SK-N-MC (cell line): ENCODE results near the gene DGKE.

Experiments used
- DNase-seq: peaks from one replicate; pipeline ENCODE4 v3.0.0-alpha.2; 2011; ENCODE audit warnings: low read depth, low spot score
- H3K27ac ChIP-seq: fragments of 200-600 bp; sonication (generic); 2 replicates; pipeline ENCODE4 v1.5.1; 2016; ENCODE audit warnings: mixed run types
- H3K36me3 ChIP-seq: fragments of 200-600 bp; sonication (generic); 2 replicates; pipeline ENCODE4 v1.6.1; 2017; ENCODE audit warnings: antibody characterized with exemption, low read length, mixed read lengths; ENCODE audit not compliant: insufficient read depth
- H3K4me3 ChIP-seq: fragments of 200-600 bp; sonication (generic); 2 replicates; pipeline ENCODE4 v1.5.1; 2016
- H3K9ac ChIP-seq: fragments of 200-600 bp; sonication (generic); 2 replicates; pipeline ENCODE4 v1.8.0; 2017; ENCODE audit warnings: mixed run types, mixed read lengths; ENCODE audit not compliant: insufficient read length
- H3K9me3 ChIP-seq: fragments of 200-600 bp; sonication (generic); 2 replicates; pipeline ENCODE4 v1.6.1; 2017; ENCODE audit warnings: low read depth, mild to moderate bottlenecking, antibody characterized with exemption, low read length, moderate library complexity, mixed read lengths
- EZH2 ChIP-seq: fragments of 200-600 bp; sonication (generic); IDR thresholded peaks from one replicate; pipeline ENCODE4 v1.6.1; 2017; ENCODE audit warnings: antibody characterized with exemption
- FOXP2 ChIP-seq: optimal IDR thresholded peaks from 2 replicates; pipeline ENCODE3; 2011; ENCODE audit warnings: mild to moderate bottlenecking, moderate library complexity; ENCODE audit not compliant: insufficient read depth; ENCODE audit errors: extremely low read length, control extremely low read depth
- POLR2AphosphoS5 ChIP-seq: IDR thresholded peaks from 2 replicates; pipeline ENCODE4 v1.6.1; 2012; ENCODE audit warnings: mild to moderate bottlenecking, low read depth, low read length, borderline replicate concordance

The DGKE gene

DNA sequence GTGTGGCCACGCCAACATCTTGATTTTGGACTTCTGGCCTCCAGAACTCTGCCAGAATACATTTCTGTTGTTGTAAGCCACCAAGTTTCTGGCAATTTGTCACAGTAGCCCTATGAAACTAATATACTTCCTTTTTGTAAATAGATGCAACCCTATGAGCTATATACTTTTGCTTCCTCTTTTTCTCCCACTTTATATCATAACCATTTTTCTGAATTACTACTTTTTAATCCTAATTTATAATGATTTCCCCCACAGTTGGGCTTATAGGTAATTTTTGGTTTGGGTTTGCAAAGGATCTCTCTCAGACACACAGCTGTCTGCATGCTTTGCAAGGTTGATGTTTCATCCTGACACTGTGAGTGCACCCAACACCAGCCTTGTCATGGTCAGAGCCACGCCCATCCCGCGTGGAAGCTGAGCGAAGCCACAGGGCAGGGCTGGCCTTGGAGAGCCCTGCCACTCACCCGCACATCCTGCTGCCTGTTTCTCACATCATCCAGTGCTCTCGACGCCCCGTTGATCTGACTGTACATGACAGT lies 74.1 kb downstream of the DGKE start:
- DNase-seq, result no peak
- Histone ChIP-seq H3K36me3 (peaks cover 45% of the 10 kb centered on the region), H3K27ac (no peak overlapping the region), H3K4me3 (no peak overlapping the region), H3K9me3 (no peaks in the 10 kb centered on the region), H3K9ac (no peak overlapping the region)
- no peak for TF ChIP-seq POLR2AphosphoS5
- TF ChIP-seq FOXP2, result no peak
- no peak for TF ChIP-seq EZH2

- TF ChIP-seq FOXP2, result no peak
- Histone ChIP-seq H3K9me3 (no peaks in the 10 kb centered on the region), H3K36me3 (peaks cover 27% of the 10 kb centered on the region; the same call in 1 of the 2 replicates), H3K9ac (no peak overlapping the region), H3K4me3 (no peak overlapping the region), H3K27ac (no peak overlapping the region)
- no peak for DNase-seq
Observed at GRCh38 chr17:56909742-56910508, 76.0 kb downstream of the DGKE start.

DNA sequence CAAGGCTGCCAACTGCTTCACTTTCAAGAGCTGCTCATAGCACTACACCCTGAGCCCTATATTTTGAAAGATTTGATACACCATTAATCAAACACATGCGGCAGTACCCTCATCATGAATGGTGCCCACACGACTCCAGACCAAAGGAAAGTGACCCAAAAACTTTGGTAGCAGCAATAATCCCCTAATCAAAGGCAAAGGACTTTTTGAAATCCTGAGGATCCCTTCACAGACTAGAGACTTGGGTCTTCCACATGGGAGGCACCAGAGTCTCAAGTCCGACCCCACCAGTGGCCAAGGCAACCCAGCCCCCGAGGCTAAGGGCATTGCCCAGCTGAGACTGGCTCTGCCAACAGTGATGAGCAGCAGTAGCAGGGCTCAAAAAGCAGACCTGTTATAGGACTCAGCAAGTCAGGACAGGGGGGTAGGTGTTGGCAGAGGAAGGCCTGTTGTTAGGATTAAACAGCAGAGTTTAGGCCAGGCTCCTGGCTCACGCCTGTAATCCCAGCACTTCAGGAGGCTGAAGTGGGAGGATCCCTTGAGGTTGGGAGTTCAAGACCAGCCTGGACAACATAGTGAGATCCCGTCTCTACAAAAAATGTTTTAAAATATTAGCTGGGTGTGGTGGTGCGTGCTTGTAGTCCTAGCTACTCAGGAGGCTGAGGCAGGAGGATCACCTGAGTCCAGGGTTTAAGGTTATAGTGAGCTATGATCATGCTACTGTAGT lies 76.7 kb downstream of the DGKE start:
- Histone ChIP-seq H3K4me3 (no peak overlapping the region), H3K9ac (no peak overlapping the region), H3K9me3 (no peaks in the 10 kb centered on the region), H3K36me3 (peaks cover 26% of the 10 kb centered on the region; the same call in 1 of the 2 replicates), H3K27ac (no peak overlapping the region)
- TF ChIP-seq POLR2AphosphoS5 (no peak), FOXP2 (no peak), EZH2 (no peak)
- no peak for DNase-seq

DNA sequence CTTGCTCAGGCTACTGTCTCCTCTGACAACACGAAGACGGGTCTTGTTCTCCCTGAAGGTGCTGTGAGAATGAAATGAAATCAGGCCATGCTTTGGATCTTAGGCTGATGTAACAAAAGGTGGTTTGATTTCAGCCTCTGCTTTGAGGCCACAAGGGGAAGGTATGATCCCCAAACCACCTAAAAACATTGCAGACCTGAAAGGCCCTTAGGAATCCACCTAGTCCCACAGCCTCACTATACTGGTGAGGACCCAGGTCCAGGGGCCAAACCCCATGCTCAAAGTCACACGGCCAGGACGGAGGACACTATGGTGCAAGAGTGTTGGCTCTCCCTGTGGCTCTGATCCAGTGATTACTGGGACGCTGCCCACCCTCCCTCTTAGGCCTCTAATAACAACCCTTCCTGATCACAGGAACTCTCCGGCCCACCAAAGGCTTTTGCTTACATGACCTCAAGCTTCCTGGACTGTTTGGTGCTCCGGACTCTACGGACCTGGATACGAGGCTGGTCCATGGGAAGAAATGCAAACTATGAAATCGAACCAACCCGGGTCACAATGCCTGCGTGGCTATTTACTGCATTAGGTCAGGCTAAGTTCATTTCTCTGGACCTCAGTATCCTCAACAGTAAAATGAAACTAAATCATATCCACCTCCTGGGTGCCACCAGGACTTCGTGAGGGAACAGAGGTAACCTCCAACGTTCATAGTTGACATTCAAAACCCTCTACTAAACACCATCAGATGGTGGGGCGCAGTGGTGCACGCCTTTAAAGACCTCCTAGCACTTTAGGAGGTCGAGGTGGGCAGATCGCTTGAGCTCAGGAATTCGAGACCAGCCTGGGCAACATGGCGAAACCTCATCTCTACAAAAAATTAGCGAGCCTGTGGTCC lies 78.4 kb downstream of the DGKE start:
- Histone ChIP-seq H3K9ac (peak overlapping the region; percentile 34), H3K9me3 (no peaks in the 10 kb centered on the region), H3K4me3 (peak overlapping the region; percentile 99), H3K27ac (no peak overlapping the region), H3K36me3 (peaks cover 11% of the 10 kb centered on the region; the same call in 1 of the 2 replicates)
- DNase-seq, result no peak
- TF ChIP-seq EZH2 (no peak), POLR2AphosphoS5 (no peak), FOXP2 (no peak)

GRCh38 chr17:56913000-56913311 lies 79.0 kb downstream of the DGKE start:
- Histone ChIP-seq H3K9me3 (no peaks in the 10 kb centered on the region), H3K27ac (no peak overlapping the region), H3K9ac (peak overlapping the region; percentile 88), H3K4me3 (peak overlapping the region; percentile 99), H3K36me3 (peaks cover 5% of the 10 kb centered on the region; the same call in 1 of the 2 replicates)
- no peak for TF ChIP-seq FOXP2
- no peak for TF ChIP-seq POLR2AphosphoS5
- TF ChIP-seq EZH2, result no peak
- DNase-seq, result no peak

DNA sequence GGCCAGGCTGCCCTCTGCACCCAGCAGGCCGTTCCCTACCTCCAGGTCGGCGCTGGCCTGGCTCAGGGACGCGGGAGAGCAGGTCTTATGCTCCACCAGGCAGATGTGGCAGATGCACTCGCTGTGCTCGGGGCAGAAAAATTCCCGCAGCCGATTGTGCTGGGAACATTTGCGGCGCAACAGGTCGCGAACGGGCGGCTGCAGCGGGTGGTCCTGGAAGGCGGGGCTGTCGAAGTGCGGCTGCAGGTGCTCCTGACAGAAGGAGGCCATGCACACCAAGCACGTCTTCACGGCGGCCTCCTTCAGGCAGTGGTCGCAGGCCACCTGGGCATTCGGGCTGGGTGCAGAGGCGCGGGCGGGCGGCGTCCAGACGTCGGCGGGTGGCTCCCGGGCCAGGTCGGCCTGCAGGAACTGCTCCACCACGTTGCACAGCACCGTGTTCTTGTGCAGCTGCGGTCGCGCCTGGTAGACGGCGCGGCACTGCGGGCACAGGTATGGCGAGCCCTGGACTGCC lies 79.5 kb downstream of the DGKE start:
- no peak for DNase-seq
- Histone ChIP-seq H3K27ac (no peak overlapping the region), H3K9me3 (no peaks in the 10 kb centered on the region), H3K36me3 (peaks cover under 1% of the 10 kb centered on the region; the same call in 1 of the 2 replicates), H3K4me3 (peak overlapping the region; percentile 99), H3K9ac (peak overlapping the region; percentile 88)
- TF ChIP-seq FOXP2, result no peak
- TF ChIP-seq POLR2AphosphoS5, result no peak
- TF ChIP-seq EZH2, result no peak

DNA sequence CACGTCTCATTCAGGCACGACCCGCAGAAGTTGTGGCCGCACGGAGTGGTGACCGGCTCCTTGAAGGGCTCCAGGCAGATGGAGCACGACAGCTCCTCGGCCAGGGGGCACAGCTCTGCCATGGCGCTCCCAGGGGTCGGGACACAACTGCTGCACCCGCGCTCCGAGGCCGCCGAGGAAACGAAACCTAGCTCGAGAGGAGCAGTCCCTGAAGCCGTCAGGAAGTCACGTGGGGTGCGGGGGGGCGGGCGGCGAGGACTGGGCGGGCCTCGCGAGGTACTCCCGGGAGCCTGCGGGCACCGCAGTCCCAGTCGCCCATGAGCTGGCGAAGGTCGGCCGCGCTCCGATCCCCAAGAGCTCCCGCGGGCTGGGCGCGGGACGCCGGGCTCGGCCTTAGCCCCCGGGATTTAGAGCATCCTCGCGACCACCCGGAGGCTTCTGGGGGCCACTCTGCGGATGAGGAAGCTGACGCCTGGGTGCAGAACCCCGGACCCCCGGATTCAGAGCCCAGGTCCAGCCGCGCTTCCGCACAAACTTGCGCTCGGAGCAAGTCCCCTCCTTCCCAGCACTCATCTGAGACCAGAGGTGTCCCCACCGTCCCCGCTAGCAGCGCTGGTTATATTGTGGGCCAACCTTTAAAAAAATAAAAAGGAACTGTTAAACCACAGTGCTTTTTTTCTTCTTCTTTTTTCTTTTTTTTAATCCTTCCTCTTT lies 80.1 kb downstream of the DGKE start, which contains the start of gene TRIM25:
Gene TRIM25, minus strand, starts transcription at position 183 of the 714 bp plus-strand sequence. Its CDS starts 61 bp downstream, at position 122.
- TF ChIP-seq POLR2AphosphoS5 (peak; percentile 98), EZH2 (no peak), FOXP2 (no peak)
- no peak for DNase-seq
- H3K36me3 ChIP-seq, result no peaks in the 10 kb centered on the region
- peak within 1 kb of the TSS; percentile 99 for H3K4me3 ChIP-seq
- H3K27ac ChIP-seq, result peak within 1 kb of the TSS; percentile 9; the same call in 1 of the 2 replicates
- peak within 1 kb of the TSS; percentile 88 for H3K9ac ChIP-seq
- H3K9me3 ChIP-seq, result no peaks in the 10 kb centered on the region
